Glomerular visceral epithelial cell (primary cell): Measurements from ENCODE around the gene PCNX2.

Experiments used
- DNase-seq: peaks from one replicate; pipeline ENCODE4 v3.0.0-alpha.2; 2016; ENCODE audit errors: extremely low spot score

The PCNX2 gene

DNA sequence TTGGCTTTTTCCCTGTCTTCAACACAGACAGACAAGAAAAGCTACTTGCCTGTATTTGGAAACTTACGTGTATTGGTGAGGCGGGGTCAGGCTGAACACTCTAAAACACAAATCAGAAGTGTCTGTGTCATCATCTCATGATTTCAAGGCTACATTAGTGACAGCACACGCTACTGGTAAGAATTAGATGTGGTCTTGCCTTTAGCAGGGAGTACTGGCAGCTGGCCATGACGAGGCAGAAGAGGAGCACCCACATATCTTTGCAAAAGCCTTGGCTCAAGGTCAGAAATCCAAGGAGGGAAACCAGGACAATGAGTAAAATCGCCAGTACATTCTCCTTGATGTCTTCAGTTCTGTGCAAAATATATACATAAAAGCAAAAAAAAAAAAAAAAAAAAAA, 77.7 kb downstream of the PCNX2 start:
- DNase-seq: no peak

DNA sequence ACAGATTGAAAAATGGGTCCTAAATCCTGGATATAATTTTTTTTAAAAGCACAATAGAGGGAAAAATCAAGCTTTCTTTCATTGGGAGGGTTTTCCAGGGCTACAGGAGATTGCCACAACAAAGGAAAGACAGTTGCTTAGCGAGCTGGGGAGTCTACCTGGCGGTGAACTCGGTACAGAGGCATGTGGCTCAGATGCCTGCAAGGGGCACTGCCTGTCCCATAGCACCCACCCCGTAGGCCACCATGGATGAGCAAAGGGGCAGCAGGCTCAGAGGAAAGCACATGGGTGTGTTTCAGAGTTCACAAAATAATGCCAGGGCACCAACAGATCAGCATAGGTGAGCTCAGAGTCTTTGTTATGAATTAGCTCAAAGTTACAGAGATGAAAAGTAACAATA, 79.5 kb downstream of the PCNX2 start:
- no peak for DNase-seq

DNA sequence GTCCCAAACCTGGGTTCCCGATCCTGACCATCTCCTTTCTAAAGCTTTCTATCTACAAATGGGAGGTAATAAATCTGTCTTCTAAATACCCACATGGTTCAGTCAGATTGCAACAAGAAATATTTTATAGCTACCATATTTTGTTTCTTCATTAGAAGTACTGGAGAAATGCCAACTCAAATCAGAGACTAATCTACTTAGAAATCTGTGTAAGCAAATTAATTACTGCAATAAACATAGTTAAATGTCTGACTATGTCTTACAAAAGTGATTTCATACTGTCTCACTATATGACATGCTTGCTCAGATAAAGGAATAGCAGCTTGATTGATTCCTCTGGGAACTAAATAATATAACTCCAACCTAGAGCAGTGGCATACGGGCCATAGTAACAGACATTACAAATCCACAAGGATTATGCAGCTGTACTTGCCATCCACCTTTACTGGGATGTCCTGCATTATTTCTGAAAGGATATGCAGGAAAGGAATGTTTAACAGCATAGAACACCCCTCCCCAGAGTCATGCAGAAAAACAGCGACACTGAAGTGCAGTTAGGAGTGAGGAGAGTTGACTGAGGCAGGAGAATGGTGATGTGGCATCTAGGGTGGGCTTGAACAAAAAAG, 80.3 kb downstream of the PCNX2 start:
- DNase-seq: no peak

DNA sequence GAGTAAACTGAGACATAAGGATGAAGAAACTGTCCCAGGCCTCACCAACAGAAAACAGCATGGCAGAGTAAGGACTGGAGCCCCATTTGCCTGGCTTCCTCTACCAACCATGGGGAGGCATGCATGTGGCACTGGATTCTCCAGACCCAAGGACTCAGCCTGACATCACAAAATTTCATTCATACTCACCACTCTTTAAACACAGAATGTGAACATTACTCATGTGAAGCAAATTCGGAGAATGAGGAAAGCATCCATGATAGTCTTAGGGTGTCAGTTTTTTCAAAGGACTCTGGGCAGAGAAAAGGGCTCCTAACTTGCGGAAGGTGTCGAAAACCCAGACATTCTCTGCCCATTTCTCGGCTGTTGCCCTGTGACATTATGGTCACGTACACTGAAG, 83.9 kb downstream of the PCNX2 start:
- DNase-seq: no peak

DNA sequence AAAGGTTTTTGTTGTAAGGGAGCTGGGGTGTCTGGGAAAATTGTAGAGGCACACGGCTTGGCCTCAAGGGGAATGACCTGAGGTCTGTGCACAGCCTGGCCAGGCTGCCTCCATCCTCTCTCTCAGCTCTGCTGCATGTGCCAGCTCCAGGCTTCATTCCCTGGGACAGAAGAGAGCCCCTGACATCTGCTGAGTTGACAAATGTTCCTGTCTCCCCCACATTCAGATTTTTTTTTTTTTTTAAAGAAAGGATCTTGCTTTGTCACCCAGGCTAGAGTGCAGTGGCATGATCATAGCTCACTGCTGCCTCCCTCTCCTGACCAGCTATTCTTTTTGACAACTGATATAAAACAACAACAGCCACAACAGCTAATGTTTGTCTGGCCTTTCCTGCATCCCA, 84.4 kb downstream of the PCNX2 start:
- DNase-seq: no peak

DNA sequence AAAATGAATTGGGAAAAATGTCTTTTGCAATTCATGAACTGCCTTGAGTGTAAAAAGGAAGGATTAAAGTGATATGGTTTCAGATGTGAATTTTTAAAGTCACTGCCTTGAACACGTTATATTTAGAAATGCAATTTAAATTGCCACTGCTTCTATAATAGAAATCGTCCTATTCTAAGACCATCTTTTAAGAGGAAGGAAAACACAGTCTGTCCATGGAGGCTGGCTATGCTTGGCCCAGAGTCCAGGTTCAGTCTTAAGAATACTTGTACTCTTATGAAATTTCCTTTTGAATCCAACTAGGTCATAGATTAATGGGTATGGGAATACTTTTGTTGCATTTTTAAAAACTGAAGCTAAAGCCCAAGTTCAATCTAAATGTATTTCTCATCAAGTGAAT, 86.0 kb downstream of the PCNX2 start:
- no peak for DNase-seq

DNA sequence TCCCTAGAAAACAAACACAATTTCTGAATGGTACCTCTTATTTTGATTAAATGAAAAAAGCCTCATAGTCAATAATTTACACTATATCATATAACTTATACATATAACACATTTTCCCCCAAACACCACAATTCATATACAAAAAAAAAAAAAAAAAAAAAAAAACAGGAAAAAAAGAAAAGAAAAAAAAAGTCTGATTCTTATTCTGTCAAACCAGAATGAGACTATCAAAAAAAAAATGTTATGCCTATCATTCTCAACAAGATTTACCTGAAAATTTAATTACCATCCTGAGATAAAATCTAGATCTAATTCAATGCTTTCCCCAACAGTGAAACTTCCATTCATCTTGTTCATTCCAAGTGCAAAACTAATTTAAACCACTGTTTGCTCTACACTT, 86.8 kb downstream of the PCNX2 start:
- DNase-seq: no peak

DNA sequence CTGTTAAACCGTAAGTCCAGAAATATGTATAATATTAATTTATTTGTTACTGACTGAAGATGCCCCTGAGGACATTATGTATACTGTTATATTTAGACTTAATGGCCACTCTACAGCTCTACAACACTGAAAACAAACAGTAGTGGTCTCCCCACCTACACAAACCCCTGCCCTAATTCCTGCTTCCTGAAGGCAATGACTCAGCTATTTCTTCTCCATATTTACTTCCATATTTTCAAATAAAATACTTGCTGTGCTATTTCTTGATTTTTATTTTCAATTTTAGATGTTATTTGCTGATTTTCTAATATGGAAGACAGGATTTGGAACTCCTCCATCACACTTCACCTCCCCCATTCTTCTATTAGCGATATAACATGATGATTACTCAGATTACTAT, 97.6 kb downstream of the PCNX2 start:
- DNase-seq: no peak

DNA sequence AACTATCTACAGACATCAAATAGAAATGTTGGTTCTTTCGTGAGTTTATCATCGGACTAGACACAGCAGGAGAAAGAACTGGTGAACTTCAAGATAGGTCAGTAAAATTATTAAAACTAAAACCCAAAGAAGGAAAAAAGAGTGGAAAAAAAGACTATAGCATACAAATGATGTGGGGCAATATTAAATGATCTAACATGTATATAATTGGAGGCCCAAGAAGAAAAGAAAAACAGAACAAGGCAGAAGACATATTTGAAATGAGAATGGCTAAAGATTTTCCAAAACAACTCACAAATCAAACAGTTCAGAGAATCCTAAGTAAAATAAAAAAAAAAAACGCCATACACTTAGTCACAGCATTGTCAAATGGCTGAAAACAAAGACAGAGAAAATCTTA, 101.8 kb downstream of the PCNX2 start:
- DNase-seq: no peak

DNA sequence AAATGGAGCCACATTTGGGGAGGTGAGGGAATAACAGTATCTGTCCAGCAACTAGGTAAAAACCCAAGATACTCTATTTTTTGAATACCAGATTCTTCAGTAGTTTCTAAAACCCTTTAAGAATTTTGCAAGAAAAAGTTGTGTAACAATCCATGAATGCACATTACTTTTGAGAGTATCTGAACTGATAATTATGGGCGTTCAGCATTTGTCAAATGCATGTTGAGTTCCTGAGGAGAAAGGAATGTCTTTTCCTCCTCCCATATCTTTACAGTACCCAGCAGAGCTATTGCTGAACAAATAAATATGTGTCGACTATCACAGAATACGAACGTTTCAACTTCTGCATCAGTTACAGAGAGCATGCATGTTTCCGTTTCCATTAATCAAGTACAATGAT, 104.5 kb downstream of the PCNX2 start:
- no peak for DNase-seq

DNA sequence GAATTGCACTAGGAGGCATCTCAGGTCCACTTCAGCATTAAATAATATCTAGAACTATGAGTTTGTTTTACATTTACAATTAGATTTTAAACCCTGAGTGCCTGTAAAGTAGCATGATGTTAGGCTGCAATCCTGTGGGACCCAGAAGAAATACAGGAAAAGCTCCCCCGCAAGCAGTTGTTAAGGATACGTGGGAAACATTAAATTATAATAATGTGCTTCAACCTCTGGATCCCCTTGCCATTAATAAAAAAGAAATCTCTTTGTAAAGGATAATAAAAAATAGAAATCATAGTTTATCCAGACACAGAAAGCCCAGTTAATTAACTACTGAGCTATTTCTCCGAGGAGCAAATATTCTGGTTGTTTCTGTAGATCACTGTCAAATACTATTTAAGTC, 106.0 kb downstream of the PCNX2 start:
- no peak for DNase-seq

DNA sequence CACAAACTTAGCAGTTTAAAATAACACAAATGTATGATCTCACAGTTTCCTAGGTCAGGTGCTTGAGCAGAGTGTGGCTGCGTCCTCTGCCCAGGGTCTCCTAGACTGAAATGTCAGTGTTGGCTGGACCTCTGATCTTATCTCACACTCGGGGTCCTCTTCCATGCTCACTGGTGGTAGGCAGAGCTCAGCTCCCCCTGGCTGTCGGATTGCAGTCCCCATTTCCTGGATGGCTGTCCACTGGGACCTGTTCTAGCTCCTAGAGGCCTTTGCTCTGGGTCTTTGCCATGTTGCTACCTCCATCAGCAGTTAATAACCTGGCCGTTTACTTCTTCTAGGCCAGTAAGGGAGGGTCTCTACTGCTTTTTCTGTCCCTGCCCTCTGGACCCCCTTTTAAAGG, 107.5 kb downstream of the PCNX2 start:
- DNase-seq: no peak

DNA sequence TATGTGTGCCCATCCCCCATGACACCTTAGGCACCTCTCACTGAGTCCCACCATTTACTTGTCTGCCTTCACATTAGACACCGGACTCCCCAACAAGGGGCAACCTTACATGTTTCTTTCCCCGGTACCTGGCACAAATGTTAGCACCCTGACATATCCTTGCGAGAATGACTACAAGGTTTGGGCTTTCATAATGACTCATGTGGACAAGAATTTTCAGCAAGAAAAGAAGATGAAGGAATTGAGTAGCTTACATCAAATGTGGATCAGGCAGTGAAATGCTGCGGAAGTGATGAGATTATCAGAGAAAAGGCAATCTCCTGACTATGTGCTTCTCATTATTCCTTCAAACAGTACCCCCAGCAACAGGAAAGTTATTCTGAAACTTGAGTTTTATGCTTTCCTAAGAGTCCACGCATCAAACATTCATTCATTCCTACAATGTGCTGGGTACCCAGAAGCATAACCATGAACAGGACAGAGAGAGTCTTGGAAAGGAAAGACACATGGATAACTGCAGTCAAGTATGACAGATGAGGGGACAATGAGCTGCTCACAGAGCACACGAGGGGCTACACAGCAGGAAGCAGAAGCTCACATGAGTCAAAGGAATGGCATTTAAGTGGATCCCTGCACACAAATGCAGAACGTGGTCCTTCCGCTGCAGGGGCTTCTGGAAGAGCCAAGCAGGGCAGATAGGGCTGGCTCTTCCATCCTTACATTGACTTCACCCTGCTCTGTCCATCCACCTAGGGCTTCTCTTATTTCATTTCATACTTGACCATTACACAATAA, 112.1 kb downstream of the PCNX2 start:
- DNase-seq: peak; percentile 31

DNA sequence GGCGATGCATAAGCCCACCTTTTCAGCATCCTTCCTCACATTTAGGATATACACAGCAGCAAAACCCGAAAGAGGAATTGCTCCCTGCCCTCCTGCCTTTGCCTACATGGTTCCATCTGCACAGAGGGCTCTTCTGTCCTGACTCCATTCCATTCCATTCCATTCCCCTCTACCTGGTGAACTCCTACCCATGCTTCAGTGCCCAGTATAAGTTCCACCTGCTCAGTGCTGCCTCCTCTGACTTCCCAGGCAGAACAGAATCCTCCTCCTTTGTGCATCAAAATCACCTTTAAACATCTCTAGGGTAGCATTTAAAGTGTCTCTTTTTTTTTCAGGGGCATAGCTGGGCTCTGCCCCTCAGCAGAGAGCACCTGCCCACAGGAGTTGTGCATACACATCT, 112.9 kb downstream of the PCNX2 start:
- no peak for DNase-seq

DNA sequence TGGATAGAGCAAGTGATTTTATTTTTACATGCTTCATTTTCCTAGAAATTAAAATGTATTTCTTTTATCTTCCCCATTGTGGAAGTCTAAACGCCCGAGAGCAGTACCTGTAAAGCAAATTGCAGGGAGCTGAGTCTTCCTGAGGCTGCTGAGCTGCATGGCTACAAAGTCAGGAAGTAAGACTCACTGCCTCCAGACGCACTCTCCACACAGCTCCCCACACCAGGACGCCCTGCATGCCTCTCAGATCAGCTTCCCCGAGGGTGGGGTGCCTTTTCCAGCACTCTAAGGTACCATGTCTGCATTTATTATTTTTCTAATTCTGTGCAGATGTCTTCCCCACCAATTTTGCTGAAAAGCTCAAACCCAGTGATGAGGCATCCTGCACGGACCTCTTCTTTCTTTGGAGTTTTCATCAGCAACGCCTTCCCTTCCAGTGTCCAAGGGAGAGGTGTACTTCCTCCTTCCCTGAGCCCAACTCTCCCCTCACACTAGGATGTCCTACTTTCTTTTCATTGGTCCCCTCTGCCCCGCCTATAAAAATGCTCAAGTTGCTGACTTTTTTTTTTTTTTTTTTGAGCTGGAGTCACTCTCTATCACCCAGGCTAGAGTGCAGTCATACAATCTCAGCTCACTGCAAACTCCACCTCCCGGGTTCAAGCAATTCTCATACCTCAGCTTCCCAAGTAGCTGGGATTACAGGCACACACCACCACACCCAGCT, 114.7 kb downstream of the PCNX2 start:
- DNase-seq: no peak

DNA sequence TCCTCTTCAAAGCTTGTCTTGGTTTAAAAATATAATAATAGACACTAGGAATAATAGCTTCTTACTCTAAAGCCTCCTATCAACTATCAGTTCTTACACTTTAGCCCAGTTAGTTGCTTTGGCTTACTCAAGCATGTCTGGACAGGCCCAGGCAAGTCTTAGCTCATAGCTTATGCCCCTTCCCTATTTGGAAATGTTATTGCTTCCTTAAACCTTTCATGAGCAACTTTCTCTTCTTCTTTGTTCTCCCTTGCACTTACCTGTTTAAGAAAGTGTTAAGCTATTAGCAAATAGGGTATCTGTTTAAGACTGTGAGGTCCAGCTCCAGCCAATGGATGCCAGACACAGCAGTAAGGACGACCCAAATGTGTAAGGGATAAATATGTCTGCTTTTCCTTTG, 115.9 kb downstream of the PCNX2 start:
- peak; percentile 31 for DNase-seq

DNA sequence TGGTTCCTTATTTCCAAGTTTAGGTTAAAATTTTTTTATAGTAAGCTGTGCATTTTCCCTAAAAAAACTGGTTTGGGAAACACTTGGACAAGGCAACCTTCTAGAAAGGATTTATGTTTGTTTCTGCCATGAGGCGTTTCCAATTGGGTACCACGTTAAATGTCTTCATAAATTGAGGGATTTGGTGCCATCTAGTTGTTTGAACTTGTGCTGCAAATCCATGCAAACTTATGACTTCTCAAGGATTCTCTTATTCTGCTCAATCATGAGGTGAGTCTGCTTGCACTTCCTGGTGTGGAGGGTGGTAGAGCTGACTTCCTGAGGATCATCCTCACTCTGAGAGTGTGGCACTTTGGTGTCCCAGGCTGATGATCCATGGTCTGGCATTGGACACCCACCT, 123.3 kb downstream of the PCNX2 start:
- peak; percentile 22 for DNase-seq

DNA sequence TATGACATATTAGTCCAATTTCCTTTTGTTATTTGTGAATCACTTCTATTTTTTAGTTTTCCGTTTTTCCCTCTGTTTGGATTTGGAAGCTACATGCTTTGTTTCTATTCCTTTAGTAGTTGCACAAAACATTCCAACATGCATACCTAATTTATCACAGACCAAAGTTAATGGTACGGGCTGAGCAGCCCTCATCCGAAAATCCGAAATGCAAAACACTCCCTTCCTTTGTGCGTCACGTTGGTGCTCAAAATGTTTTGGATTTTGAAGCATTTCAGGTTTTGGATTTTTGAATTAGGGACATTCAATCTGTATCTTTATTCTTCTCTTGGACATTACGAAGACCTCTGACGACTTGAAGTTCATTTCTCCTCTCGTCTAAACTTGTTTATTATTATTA, 124.8 kb downstream of the PCNX2 start:
- no peak for DNase-seq

DNA sequence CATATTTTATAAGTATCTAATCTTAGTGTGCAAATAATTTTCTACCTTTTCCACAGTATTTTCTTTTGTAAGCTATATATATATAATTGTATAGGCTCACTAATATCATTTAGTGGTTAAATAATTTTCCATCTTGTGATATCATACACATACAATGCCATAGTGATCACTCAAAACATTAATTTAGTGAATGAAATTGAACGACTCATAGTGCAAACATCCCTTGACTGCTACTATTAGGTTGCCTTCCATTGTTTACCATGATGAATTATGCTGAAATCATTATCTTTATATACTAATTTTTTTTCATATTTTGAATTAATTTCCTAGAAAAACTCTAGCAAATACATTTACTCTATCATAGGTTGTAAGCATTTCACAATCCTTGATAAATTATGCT, 127.1 kb downstream of the PCNX2 start:
- no peak for DNase-seq

DNA sequence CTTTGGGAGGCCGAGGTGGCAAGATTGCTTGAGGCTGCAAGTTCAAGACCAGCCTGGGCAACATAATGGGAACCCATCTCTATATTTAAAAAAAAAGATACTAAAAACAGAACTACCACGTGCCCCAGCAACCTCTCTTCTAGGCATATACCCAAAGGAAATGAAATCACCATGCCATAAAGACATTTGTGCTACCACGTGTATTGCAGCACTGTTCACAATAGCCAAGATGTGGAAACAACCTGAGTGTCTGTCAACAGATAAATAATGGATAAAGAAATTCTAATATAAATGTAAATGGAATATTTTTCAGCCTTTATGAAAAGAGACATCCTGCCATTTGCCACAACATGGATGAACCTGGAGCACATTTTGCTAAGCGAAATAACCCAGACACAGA, 128.6 kb downstream of the PCNX2 start:
- DNase-seq: no peak

DNA sequence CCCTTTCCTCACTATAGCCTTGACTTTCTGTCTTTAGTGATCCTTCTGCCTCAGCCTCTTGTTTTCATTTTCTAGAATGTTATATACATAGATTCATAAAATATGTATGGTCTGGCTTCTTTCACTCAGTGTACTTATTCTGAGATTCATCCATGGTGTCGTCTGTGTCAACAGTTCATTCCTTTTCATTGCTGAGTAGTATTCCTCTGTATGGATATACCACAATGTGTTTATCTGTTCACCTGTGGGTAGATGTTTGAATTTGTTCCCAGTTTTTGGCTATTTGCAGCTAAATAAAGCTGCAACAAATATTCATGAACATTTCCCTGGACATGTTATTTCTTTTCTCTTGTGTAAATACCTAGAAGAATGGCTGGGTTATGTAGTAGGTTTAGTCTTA, 131.8 kb downstream of the PCNX2 start:
- no peak for DNase-seq

DNA sequence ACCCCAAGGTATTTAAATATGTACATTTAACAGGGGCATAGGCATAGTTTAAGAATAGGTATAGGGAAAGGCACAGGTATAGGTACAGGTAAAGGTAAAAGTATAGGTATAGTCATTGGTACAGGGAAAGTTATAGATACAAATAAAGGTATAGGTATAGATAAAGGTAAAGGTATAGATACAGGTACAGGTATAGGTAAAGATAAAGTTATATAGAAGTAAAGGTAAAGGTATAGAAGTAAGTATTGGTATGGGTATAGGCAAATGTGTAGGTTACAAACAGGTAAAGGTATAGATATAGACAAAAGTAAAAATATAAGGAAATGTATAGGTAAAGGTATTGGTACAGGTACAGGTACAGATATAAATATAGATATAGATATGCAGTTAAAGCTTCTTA, 137.2 kb downstream of the PCNX2 start:
- no peak for DNase-seq

DNA sequence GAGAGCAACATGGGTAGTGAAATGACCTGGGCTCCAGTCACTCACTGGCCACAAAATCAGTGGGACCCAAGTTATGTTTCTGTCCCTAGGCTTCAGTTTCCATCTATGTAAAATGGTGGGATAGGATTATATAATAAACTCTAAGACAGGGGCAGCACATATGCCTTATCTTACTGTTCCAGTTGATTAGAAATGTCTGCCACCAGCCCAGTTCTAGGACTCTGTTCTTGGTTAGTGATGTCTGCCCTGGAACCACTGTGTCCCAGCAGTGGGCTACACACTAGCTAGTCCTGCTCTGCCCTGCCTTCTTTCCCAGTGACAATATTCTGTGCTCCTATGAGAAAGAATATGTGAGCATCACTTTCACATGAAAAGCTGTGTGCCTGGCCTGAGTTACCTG, 138.3 kb downstream of the PCNX2 start:
- DNase-seq: no peak
